NCI-H1436 treated with DMSO at 0.1 percent for 48 hours (cell line): ENCODE measurements around the gene GALNT3.
A peak's percentile ranks its signal among the peaks of the same experiment; 100 is the strongest.

Experiments
- DNase-seq: peaks from one replicate; lab custom pipeline; 2025; lab: John Stamatoyannopoulos, UW

The GALNT3 gene

GRCh38 chr2:165796129-165796528, 2.1 kb upstream of the GALNT3 start:
- DNase-seq = no peak

DNA sequence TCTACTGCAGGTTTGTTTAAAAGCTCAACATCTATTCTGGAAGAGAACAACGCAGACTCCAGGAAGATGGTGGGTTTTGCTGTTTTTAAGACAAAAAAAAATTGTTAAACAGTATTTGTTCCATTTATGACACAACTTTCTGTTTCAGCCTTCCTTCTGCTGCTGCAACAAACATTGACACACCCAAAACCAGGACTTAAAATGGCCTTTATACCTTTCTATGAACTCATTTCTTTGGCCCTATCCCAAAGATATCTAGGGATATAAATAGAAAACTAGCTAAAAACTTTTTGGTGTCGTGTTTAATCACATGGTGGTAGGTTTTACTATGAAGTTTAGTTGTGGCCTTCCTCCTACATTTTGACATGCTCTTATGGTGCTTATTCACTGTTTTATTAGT, 964 bp upstream of the GALNT3 start:
- no peak for DNase-seq

DNA sequence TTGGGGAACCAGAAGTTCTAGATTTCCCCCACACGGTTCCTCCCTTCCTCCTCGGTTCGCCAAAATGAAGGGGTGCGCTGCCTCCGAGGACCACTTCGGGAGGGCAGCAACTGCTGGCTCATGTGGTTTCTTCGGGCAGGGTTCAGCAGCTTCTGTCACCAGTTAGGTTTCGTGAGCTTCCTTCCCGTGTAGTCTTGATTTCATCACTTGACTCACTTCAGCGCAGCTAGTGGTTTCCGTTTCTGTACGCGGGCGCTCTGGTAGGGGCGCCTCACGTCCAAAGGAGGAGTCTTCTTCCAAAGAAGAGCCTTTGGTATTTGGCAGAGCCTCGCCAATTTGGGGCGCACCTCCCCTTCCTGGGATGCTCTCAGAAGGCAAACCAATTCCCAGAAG, 485 bp upstream of the GALNT3 start:
- no peak for DNase-seq

DNA sequence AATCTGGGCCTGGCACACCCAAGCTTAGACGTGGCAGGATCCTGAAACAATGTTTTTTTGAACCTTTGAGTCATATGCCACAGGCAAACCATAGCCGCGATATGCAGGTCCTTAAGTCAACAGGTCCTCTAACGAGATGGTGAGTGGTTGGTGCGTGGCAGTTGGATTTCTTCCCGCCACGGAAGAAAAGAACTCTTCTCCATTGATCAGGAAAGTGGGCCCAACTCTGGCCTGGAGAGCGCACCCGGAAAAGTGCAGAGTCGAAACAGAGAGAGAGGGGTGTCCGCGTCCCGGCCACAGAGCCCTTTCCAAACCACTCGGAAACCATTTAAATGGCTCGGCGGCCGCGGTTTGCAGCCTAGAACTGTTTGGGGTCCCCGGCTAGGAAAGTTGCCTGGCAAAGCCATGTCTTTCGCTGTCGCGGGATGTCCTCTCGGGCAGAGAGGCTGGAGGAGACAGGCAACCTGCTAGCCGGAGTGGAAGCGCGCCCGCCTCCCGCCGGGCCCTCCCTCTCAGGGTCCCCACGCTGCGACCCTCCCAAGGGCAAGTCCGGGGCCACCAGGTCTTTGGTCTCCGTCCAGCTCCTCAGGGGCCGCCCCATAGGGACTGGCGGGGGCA, 777 bp downstream of the GALNT3 start:
- no peak for DNase-seq

GRCh38 chr2:165792104-165792454, 2.0 kb downstream of the GALNT3 start:
- DNase-seq = no peak

GRCh38 chr2:165791421-165792103, 2.5 kb downstream of the GALNT3 start:
- DNase-seq = no peak

DNA sequence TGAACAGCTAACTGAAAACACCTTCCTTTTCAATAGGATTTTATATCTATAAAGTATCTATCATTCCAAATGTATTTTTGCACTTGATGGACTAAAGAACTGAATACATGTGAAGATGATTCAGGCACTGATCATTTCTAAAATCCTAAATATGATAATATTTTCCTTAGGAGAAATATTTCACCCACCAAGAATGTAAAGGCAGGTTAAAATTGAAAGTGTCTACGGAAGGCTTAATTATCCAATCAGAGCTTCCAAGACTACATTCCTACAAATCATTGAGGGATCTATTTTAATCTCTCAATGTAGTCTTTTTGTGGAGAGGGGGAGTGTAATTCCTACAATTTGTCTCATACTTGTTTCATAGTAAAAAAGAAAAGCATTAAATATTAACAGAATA, 3.6 kb downstream of the GALNT3 start:
- DNase-seq = no peak

- no peak for DNase-seq
Measured at GRCh38 chr2:165787334-165787733, 6.7 kb downstream of the GALNT3 start.

DNA sequence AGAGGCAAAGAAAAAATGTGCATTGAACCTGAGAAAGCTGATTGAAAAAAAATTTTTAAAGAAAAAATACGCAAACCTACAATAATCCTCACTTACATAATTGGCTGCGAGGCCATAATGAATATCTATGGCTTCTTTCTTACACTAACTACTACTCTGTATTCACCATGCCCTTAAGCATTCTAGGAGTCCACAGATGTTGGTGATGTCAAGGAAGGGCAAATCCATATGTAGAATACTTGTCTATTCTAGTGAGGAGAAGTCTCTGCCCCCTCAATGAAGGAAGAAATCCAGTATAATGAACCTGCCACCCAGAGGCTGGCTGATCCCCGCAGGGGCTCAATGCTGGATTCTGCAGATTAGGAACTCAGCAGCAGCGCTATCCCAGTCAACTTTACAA, 14.3 kb downstream of the GALNT3 start:
- no peak for DNase-seq

DNA sequence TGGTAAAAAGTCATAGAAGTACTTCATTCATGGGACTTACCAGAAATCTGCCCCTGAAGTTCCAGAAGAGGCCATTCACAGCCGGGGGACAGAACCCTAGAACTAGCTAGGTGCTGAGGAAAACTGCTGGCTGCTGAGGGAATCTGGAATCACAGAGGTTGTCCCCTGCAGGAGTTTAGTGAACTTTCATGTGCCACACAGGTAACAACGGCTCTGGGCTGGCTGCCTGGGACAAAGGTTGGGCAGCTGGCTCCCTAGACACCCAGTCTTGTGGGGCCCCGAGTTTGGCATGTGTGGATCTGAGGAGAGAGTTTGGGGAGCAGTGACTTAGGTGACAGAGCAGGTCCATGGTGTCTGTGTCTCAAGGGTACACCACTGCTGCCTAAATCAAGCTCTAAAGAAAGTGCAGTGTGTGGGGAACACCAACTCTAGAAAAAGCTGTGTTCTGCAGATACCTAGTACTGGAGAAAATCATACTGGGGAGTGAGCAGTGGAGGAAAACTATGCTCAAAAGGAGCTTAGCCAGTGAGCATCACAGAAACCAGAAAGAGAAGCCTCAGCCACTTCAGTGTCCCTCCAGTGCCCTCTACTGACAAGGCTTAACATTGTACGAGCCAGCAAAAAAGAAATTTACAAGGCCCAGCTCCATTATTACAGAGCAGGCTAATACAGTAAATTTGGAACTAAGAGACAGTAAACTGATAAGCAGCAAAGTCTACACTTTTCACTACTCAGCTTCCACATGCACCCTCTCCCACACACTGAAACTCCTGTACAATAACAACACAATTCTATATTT, 15.2 kb downstream of the GALNT3 start:
- DNase-seq = no peak

DNA sequence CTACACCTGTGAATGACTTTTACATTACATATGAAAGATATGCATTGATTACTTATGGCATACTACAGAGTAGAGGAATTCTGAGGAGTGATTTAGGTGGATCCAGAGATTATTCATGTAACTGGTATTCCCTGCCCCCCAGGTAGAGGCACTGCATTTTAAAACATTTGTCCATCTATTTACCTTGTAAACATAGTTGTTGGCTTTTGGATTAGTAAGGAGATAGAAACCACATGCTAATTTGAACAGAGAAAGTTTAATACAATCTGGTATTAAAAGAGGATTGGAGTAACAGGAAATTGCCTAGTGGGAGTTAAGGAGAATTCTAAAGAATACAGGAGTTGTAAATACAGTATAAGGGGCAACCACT, 15.9 kb downstream of the GALNT3 start:
- DNase-seq = no peak

DNA sequence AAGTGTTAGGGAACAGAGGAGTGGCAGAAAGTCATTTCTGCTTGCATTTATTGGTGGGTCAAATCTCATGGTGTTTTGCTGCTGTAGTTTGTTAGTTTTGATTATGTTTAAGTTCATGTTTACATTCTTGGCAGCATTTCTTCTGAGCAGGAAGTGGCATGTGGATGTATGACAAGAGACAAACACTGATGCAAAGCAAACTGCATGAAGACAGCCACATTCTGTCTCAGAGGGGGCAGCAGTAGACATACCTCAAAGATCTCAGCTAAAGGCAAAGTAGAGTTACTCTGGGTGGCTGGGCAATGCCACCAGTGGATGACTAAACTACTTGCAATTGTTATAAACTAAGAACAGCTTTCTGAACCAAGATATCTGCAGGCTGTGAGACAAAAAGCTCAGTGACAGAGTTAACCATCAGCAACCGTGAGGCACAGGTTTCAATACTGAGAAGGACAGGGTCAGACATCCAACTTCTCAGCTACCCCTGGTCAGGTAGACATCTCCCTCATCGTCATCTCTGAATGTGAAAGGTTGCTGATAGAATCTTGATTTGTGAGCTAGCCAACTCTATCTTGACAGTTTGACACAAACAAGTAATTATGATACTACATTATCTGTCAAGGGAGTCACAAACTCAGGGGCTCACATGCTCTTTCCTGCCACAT, 16.4 kb downstream of the GALNT3 start:
- DNase-seq = no peak

DNA sequence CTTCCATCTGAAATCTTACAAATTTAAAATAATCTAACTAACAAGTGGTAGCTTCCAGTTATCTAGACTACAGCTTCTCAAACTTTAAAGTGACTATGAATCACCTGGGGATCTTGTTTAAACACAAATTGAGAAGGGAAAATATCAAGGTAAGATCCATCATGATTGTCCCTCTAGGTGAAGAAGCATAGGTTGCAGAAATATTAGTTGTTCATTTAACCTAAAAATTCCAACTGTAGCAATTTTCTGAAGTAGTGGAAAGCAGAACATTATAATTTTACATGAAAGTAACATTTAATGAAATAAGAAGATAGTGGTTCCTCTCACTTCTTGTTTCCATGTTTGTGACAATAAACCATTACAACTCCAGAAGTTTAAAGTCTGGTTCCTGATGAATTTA, 17.3 kb downstream of the GALNT3 start:
- DNase-seq = no peak

- DNase-seq = no peak
Measured at GRCh38 chr2:165776013-165776412, 18.0 kb downstream of the GALNT3 start.

DNA sequence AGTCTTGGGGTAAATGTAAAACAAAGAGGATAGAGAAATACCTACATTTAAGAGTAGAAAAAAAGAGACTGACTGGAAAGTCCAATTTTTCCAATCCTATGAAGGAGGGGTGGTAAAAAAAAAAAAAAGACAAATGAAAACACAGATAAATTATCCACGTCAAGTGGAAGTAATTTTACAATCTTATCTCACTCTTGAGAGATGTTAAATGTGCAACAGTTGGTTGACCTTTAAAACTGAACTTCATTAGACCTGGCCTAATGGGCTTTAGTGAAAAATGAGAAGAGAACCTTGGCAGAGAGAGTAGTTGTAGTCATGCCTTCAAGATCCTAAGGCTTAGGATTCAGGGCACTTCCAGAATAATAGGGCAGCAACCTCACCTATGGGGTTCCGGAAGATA, 20.4 kb downstream of the GALNT3 start:
- no peak for DNase-seq

GRCh38 chr2:165772183-165772582, 21.9 kb downstream of the GALNT3 start:
- no peak for DNase-seq

- DNase-seq = no peak
Measured at GRCh38 chr2:165766326-165766927, 27.6 kb downstream of the GALNT3 start.

- no peak for DNase-seq
Measured at GRCh38 chr2:165762723-165763122, 31.3 kb downstream of the GALNT3 start.

GRCh38 chr2:165757906-165758675, 36.0 kb downstream of the GALNT3 start:
- DNase-seq = peak; percentile 42

DNA sequence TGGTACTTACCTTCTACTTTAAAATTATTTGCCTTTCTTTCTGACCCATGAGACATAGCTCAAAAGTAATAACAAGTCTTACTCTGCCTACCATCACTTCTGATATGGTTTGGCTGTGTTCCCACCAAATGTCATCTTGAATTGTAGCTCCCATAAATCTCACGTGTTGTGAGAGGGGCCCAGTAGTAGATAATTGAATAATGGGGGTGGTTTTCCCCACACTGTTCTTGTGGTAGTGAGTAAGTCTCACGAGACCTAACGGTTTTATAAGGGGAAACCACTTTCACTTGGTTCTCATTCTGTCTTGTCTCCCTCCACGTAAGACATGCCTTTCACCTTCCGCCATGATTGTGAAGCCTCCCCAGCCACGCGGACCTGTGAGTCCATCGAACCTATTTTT, 47.5 kb downstream of the GALNT3 start:
- no peak for DNase-seq

DNA sequence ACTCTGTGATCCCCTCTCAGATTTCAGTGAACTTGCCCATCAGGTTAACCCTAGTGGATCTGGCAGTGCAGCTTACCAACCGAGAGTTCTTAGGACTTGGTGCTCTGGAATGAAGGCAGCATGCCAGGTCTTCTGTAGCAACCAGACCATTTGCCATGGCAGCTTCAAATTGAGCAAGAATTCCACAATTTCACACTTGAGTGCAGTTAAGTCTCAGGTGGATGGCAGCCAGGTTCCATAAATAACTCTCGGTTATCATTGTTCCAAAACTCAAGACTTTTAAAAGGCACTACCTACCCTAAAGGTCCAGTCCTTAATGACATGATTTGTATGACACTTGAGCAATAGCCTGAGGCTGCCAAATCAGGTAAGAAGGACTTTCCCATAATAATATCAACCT, 48.1 kb downstream of the GALNT3 start:
- no peak for DNase-seq

GRCh38 chr2:165743442-165743841, 50.6 kb downstream of the GALNT3 start:
- no peak for DNase-seq
